GM12878 (cell line): Measurements from ENCODE around the gene ZNF493. TPM values are rescaled to one million over a fixed set of nuclear protein-coding genes. Genes with fewer than 3 reads are reported as not detected.

Experiments
- ATAC-seq: fragments of 200-7000 bp; cut with Tn5 transposase; 3 replicates; pipeline ENCODE4 v1.9.1; 2020; ENCODE audit warnings: mild to moderate bottlenecking, moderate library complexity
- BruUV-seq: library from RNA; stranded (reverse); fragments of 400-500 nt; replicated peaks from 2 replicates; lab custom pipeline; 2021; lab: Mats Ljungman, UMichigan
- CTCF ChIA-PET: fragments of 300-600 bp; sonication (Branson Sonifier 250); formaldehyde crosslinking; extraction: SDS; loops from one replicate; lab custom pipeline; 2021; ENCODE audit warnings: inconsistent platforms; lab: Yijun Ruan, JAX
- POLR2A ChIA-PET: fragments of 350-600 bp; formaldehyde crosslinking; extraction: SDS; loops from one replicate; lab custom pipeline; 2021; ENCODE audit warnings: inconsistent platforms; lab: Charles Lee
- RAD21 ChIA-PET: fragments of 300-600 bp; sonication (Branson Sonifier 250); formaldehyde crosslinking; loops from one replicate; lab custom pipeline; 2023; ENCODE audit warnings: antibody characterized with exemption; ENCODE audit not compliant: unreplicated experiment; lab: Charles Lee
- SMC1A ChIA-PET: fragments of 300-600 bp; sonication (Branson Sonifier 250); formaldehyde crosslinking; loops from one replicate; lab custom pipeline; 2023; ENCODE audit not compliant: unreplicated experiment, uncharacterized antibody; lab: Charles Lee
- DNase-seq: peaks from one replicate; pipeline ENCODE4 v3.0.0-alpha.2; 2011; ENCODE audit warnings: low read depth, low spot score
- FAIRE-seq: peaks from 3 replicates; lab custom pipeline; 2011; peaks lifted over from hg19 to GRCh38; lab: Jason Lieb, UNC
- H2AFZ ChIP-seq: 2 replicates; pipeline ENCODE4 v1.6.0; 2011; ENCODE audit warnings: low read depth, low read length, control low read depth; ENCODE audit not compliant: control insufficient read depth
- H3K27ac ChIP-seq: 2 replicates; pipeline ENCODE4 v1.5.1; 2011; ENCODE audit warnings: control low read depth; ENCODE audit not compliant: control insufficient read depth, insufficient read depth
- H3K27me3 ChIP-seq, 2 experiments: replicated peaks in 1 of 2; 2 replicates each; pipeline versions ENCODE4 v1.6.0 to v1.6.1; 2011; ENCODE audit warnings: low read length in 1 of 2; ENCODE audit not compliant: control insufficient read depth in 2 of 2, insufficient read depth in 2 of 2
- H3K36me3 ChIP-seq, 2 experiments: 2 replicates each; pipeline ENCODE4 v1.5.1; 2011; ENCODE audit warnings: low read length in 1 of 2; ENCODE audit not compliant: control insufficient read depth in 2 of 2, insufficient read depth in 2 of 2
- H3K4me1 ChIP-seq: 2 replicates; pipeline ENCODE4 v1.6.1; 2011; ENCODE audit warnings: mild to moderate bottlenecking, low read length, moderate library complexity, mixed read lengths; ENCODE audit not compliant: control insufficient read depth, insufficient read depth
- H3K4me2 ChIP-seq: 2 replicates; pipeline ENCODE4 v1.6.0; 2011; ENCODE audit warnings: control low read depth; ENCODE audit not compliant: control insufficient read depth, insufficient read depth
- H3K4me3 ChIP-seq: fragments of 200-600 bp; sonication (generic); 2 replicates; pipeline ENCODE4 v1.5.1; 2016
- H3K79me2 ChIP-seq: 2 replicates; pipeline ENCODE4 v1.6.0; 2011; ENCODE audit warnings: low read length; ENCODE audit not compliant: control insufficient read depth, insufficient read depth
- H3K9ac ChIP-seq: 2 replicates; pipeline ENCODE4 v1.8.0; 2011; ENCODE audit warnings: low read length, control low read depth, mixed read lengths; ENCODE audit not compliant: control insufficient read depth, insufficient read depth
- H3K9me3 ChIP-seq: replicated peaks from 3 replicates; pipeline ENCODE4 v1.5.1; 2011; ENCODE audit warnings: mild to moderate bottlenecking, low read length; ENCODE audit not compliant: control insufficient read depth, insufficient read depth
- H4K20me1 ChIP-seq: 2 replicates; pipeline ENCODE4 v1.6.0; 2011; ENCODE audit not compliant: control insufficient read depth, insufficient read depth
- BRCA1 ChIP-seq: IDR thresholded peaks from 2 replicates; pipeline ENCODE4 v1.6.1; 2011; ENCODE audit warnings: low read depth, low read length, improper control_type of control experiment
- E4F1 ChIP-seq: fragments of 450-650 bp; IDR thresholded peaks from 2 replicates; pipeline ENCODE4 v1.6.1; 2018; ENCODE audit warnings: borderline replicate concordance, mild to moderate bottlenecking; ENCODE audit not compliant: partially characterized antibody
- EED ChIP-seq: sonication (generic); IDR thresholded peaks from 2 replicates; pipeline ENCODE4 v1.6.1; 2016; ENCODE audit warnings: antibody characterized with exemption, low read depth
- FOS ChIP-seq: IDR thresholded peaks from 3 replicates; pipeline ENCODE4 v1.6.1; 2011; ENCODE audit warnings: borderline replicate concordance; ENCODE audit not compliant: insufficient read length; ENCODE audit errors: extremely low read depth
- MYC ChIP-seq: IDR thresholded peaks from 2 replicates; pipeline ENCODE4 v1.6.1; 2011; ENCODE audit warnings: mild to moderate bottlenecking, low read length, moderate library complexity, inconsistent platforms; ENCODE audit not compliant: insufficient read depth, insufficient replicate concordance, insufficient read length, severe bottlenecking
- NKRF ChIP-seq: fragments of 450-650 bp; conservative IDR thresholded peaks from 2 replicates; pipeline ENCODE4 v1.6.1; 2017; ENCODE audit warnings: mild to moderate bottlenecking, moderate library complexity
- NR2C2 ChIP-seq: IDR thresholded peaks from 2 replicates; pipeline ENCODE4 v1.6.1; 2011; ENCODE audit warnings: borderline replicate concordance, low read depth; ENCODE audit not compliant: control insufficient read depth, insufficient read length
- PKNOX1 ChIP-seq: fragments of 450-650 bp; IDR thresholded peaks from 2 replicates; pipeline ENCODE4 v1.6.1; 2016; ENCODE audit warnings: mild to moderate bottlenecking
- SKIL ChIP-seq: fragments of 450-650 bp; IDR thresholded peaks from 2 replicates; pipeline ENCODE4 v1.6.1; 2017; ENCODE audit warnings: mild to moderate bottlenecking, low read depth, inconsistent platforms; ENCODE audit not compliant: poor library complexity, severe bottlenecking
- ZNF217 ChIP-seq: fragments of 450-650 bp; IDR thresholded peaks from 2 replicates; pipeline ENCODE4 v1.6.1; 2017; ENCODE audit warnings: antibody characterized with exemption, mild to moderate bottlenecking
- ZNF592 ChIP-seq: fragments of 450-650 bp; IDR thresholded peaks from 2 replicates; pipeline ENCODE4 v1.6.1; 2017; ENCODE audit warnings: mild to moderate bottlenecking, moderate library complexity
- WGBS: methylation state at CpG from one replicate; pipeline ENCODE4 v1.1.6; 2016; ENCODE audit warnings: low lambda C conversion rate; ENCODE audit not compliant: insufficient replicate concordance, insufficient coverage; ENCODE audit errors: missing lambda C conversion rate; 5-methylcytosine and 5-hydroxymethylcytosine counted together
- in situ Hi-C: fragments of 300-500 bp; cut with MboI; formaldehyde crosslinking; loops from 9 replicates; pipeline ENCODE4 v1.14.3; 2018; ENCODE audit warnings: mixed read lengths
- intact Hi-C: fragments of 100-400 bp; cut with micrococcal nuclease; formaldehyde crosslinking; loops from one replicate; pipeline ENCODE4 v1.14.2; 2022; ENCODE audit not compliant: unreplicated experiment
- polyA plus RNA-seq, 11 experiments: library from polyadenylated mRNA; depleted of rRNA in 4 of 11; unstranded in 6 of 11; stranded (reverse) in 5 of 11; fragments of >200 nt; fragmentation: Nextera tagmentation in 4 of 11; fragmentation: Illumina TruSeq in 1 of 11; extraction: Ambion mirVana in 4 of 11; extraction: Trizol in 1 of 11; gene quantifications; 1 replicate in 1 of 11; 2 replicates in 10 of 11; pipeline versions ENCODE4 v1.2.1 to v1.2.3, GENCODE V29; 2011 to 2016; ENCODE audit warnings: inconsistent platforms in 2 of 11, missing spikeins in 2 of 11, low read depth in 1 of 11
- total RNA-seq, 4 experiments: library from RNA; depleted of rRNA in 3 of 4; stranded (reverse); fragments of >200 nt in 3 of 4; fragmentation: Illumina TruSeq in 1 of 4; extraction: Trizol in 1 of 4; gene quantifications; 2 replicates each; pipeline versions ENCODE4 v1.2.1 to v1.2.3, GENCODE V29; 2013 to 2021

Gene ZNF493
- total and polyA plus RNA-seq, 10 of the 15 experiments (the other 5 are each of a cell fraction or from before 2014, with no cell fraction given) = 2.9 to 17.6 (median 8.3) TPM

GRCh38 chr19:21462540-21462939, 65.6 kb downstream of the ZNF493 start:
- intact Hi-C loops = no loop called here
- H3K9me3 ChIP-seq = no peaks in the 10 kb centered on the region; the same call in 2 of the 3 replicates
- ATAC-seq (no peak), DNase-seq (no peak), FAIRE-seq (no peak)
- H3K36me3 ChIP-seq = no peaks in the 10 kb centered on the region
- RAD21 ChIA-PET = no interaction called here
- no peak overlapping the region for H3K27ac ChIP-seq
- no peak overlapping the region for H3K4me3 ChIP-seq
- no peaks in the 10 kb centered on the region for H3K27me3 ChIP-seq
- in situ Hi-C loops = no loop called here
- CTCF ChIA-PET = no interaction called here
- H3K9ac ChIP-seq = no peak overlapping the region
- POLR2A ChIA-PET = no interaction called here
- WGBS = 81% methylated on average over 15 of the region's 16 CpGs
- no peaks in the 10 kb centered on the region for H3K4me1 ChIP-seq
- SMC1A ChIA-PET = no interaction called here
- no peak overlapping the region for H2AFZ ChIP-seq
- no peaks in the 10 kb centered on the region for H4K20me1 ChIP-seq
- BruUV-seq = no TSS peak
- no peaks in the 10 kb centered on the region for H3K79me2 ChIP-seq
- H3K4me2 ChIP-seq = no peak overlapping the region
- no peak for TF ChIP-seq NR2C2
- no peak for TF ChIP-seq E4F1
- TF ChIP-seq ZNF217 = no peak
- TF ChIP-seq MYC = no peak
- TF ChIP-seq FOS = no peak
- TF ChIP-seq PKNOX1 = no peak
- no peak for TF ChIP-seq EED
- TF ChIP-seq BRCA1 = no peak
- no peak for TF ChIP-seq NKRF
- TF ChIP-seq ZNF592 = no peak
- TF ChIP-seq SKIL = no peak
